GM12891 (cell line): ENCODE results near the gene ANKRD27.

Experiments used
- PAX5 ChIP-seq: IDR thresholded peaks from 2 replicates; pipeline ENCODE4 v1.6.1; 2011; ENCODE audit warnings: low read length, moderate library complexity, mild to moderate bottlenecking; ENCODE audit not compliant: insufficient read depth, severe bottlenecking
- POLR2A ChIP-seq: IDR thresholded peaks from 2 replicates; pipeline ENCODE4 v1.6.1; 2011; ENCODE audit warnings: low read depth, low read length, control low read depth
- TAF1 ChIP-seq: IDR thresholded peaks from 2 replicates; pipeline ENCODE4 v1.6.1; 2011; ENCODE audit warnings: low read depth, low read length, control low read depth

GRCh38 chr19:32570081-32570785 lies 104.7 kb downstream of the ANKRD27 start:
- TF ChIP-seq TAF1 (no peak), PAX5 (no peak), POLR2A (no peak)
